ENCODE results near the gene DNAH5. TPM values are rescaled to one million over a fixed set of nuclear protein-coding genes. Genes with fewer than 3 reads are reported as not detected.

The DNAH5 gene
- total and polyA plus RNA-seq, 8 donors = 0.61 to 9.8 (median 2.7) TPM

DNA sequence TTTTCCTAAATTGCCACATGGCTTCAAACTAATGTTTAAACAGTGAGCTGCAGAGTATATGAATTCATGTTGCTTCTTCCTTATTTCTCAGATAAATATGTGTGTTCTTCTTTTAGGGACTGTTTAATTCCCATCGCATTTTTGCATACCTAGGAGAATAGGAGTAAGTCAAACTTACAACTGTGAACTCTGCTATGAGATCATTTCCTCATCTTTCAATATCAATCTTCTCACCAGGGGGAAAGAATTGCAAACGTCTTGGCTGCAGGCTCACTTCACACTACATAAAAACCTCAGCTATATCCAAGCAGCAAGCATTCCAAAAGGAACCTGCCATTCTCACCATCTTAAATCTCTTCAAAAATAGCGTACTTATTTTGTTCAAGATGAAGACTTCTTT is 271.0 kb downstream of the DNAH5 start:
- TF ChIP-seq, protein P1, sequence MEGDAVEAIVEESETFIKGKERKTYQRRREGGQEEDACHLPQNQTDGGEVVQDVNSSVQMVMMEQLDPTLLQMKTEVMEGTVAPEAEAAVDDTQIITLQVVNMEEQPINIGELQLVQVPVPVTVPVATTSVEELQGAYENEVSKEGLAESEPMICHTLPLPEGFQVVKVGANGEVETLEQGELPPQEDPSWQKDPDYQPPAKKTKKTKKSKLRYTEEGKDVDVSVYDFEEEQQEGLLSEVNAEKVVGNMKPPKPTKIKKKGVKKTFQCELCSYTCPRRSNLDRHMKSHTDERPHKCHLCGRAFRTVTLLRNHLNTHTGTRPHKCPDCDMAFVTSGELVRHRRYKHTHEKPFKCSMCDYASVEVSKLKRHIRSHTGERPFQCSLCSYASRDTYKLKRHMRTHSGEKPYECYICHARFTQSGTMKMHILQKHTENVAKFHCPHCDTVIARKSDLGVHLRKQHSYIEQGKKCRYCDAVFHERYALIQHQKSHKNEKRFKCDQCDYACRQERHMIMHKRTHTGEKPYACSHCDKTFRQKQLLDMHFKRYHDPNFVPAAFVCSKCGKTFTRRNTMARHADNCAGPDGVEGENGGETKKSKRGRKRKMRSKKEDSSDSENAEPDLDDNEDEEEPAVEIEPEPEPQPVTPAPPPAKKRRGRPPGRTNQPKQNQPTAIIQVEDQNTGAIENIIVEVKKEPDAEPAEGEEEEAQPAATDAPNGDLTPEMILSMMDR (IDR thresholded peaks at IDR 0.05) = no peak
- Histone ChIP-seq H3K36me3 (no peaks in the 10 kb centered on the region), H3K4me3 (no peak overlapping the region), H3K27me3 (no peaks in the 10 kb centered on the region), H3K4me1 (no peaks in the 10 kb centered on the region), H3K9me3 (peaks cover 0 to 10% of the 10 kb centered on the region in 2 donors), H3K27ac (no peak overlapping the region)
- ATAC-seq = no peak
- intact Hi-C loops (cut with DNase I) = no loop called here
- DNase-seq = no peak

DNA sequence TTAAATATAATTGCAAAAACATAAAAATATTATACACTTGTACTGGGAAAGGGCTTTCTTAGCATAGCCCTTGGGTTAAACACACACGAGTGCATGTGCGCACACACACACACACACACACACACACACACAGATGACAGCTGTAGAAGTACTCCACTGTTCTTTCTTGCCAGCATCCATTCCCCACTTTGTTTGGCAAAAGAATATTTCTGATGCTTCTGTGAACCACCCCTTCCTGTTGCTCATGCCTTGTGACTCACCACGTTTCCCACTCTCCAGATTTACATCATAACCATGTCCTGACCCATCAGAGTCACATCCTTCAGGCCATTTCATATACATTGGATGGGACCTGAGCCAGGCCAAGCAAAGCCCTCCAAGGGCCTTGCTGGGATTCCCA is 280.1 kb downstream of the DNAH5 start:
- H3K4me1 ChIP-seq = no peaks in the 10 kb centered on the region
- intact Hi-C loops (cut with DNase I) = no loop called here

DNA sequence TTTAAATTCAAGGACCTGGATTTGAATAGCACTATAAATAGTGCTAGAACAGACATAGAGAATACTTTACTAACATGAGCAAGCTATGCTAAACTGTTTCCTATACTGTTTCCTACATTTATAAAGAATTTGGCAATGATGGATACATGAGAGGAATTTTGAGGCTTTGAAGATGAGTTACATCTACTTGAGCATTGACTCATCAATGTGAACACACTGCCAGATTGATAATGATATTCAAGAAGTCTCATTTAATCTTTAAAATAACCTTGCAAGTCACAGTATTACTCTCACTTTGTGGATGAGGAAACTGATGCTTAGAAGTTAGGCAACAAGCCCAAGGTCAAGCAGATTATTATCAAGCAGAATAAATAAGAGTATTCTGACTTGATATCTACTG is 281.9 kb downstream of the DNAH5 start:
- no peak overlapping the region for H3K27ac ChIP-seq
- intact Hi-C loops (cut with DNase I) = no loop called here
- DNase-seq = no peak

More for the DNA sequence above, 280.1 kb downstream of the DNAH5 start:
- no peak overlapping the region for H3K27ac ChIP-seq
- H3K4me3 ChIP-seq = no peak overlapping the region
- H3K36me3 ChIP-seq = no peaks in the 10 kb centered on the region
- peaks cover 0 to 2% of the 10 kb centered on the region in 2 donors for H3K9me3 ChIP-seq
- TF ChIP-seq, protein P1 (IDR thresholded peaks at IDR 0.05) = no peak
- no peak for ATAC-seq
- no peaks in the 10 kb centered on the region for H3K27me3 ChIP-seq
- no peak for DNase-seq

DNA sequence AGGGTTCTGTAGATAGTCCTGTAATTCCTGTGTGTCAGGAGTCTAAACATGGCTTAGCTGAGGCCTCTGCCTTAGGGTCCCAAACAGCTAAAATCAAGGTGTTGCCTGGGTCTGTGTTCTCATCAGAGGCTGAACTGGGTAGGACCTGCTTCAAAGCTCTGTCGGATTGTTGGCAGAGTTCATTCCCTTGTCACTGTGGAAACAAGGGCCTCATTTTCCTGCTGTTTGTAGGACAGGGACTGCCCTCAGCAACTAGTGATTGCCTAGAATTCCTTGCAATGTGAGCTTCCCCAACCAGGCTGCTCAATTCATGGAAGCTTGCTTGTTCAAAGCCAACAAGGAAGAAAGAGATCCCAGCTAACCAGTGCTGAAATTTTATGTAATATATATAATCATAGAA is 283.2 kb downstream of the DNAH5 start:
- Histone ChIP-seq H3K9me3 (no peaks in the 10 kb centered on the region), H3K36me3 (no peaks in the 10 kb centered on the region), H3K27me3 (no peaks in the 10 kb centered on the region), H3K4me1 (no peaks in the 10 kb centered on the region), H3K4me3 (no peak overlapping the region), H3K27ac (no peak overlapping the region)
- intact Hi-C loops (cut with DNase I) = no loop called here
- ATAC-seq = no peak
- TF ChIP-seq, protein P1 (IDR thresholded peaks at IDR 0.05) = no peak
- no peak for DNase-seq

More for the DNA sequence above, 281.9 kb downstream of the DNAH5 start:
- Histone ChIP-seq H3K36me3 (no peaks in the 10 kb centered on the region), H3K4me1 (no peaks in the 10 kb centered on the region), H3K4me3 (no peak overlapping the region), H3K27me3 (no peaks in the 10 kb centered on the region), H3K9me3 (peaks cover 0 to 2% of the 10 kb centered on the region in 2 donors)
- TF ChIP-seq, protein P1 (IDR thresholded peaks at IDR 0.05) = no peak
- no peak for ATAC-seq

DNA sequence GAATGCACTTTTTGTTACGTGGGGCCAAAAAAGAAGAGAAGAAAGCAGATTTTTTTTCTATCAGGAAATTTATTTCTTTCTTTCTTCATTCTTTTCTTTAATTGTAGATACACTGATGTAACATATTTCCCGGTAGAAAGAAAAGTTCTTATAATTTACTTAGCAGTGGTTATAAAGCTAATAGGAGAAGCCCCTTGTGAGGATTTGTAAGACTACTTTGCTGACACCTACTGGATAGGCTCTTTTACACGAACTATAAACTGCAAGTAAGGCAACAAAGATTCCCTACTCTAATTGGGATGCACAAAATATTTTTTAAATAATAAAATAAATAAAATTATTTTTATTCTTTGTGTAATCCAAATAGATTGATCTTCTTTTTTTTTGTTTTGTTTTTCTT is 284.4 kb downstream of the DNAH5 start:
- Histone ChIP-seq H3K9me3 (no peaks in the 10 kb centered on the region), H3K4me1 (no peaks in the 10 kb centered on the region), H3K27ac (no peak overlapping the region), H3K4me3 (no peak overlapping the region), H3K27me3 (no peaks in the 10 kb centered on the region), H3K36me3 (no peaks in the 10 kb centered on the region)
- no peak for ATAC-seq
- intact Hi-C loops (cut with DNase I) = no loop called here
- TF ChIP-seq, protein P1 (IDR thresholded peaks at IDR 0.05) = no peak
- no peak for DNase-seq

Measured in left lung (tissue), 10 donors.